ACHN (cell line): ENCODE data around the gene TUBA1A.
"Not testable (repeated sequence)": the region's sequence is repeated elsewhere in the genome, so short reads cannot be mapped to it uniquely, and the experiment has no call there.

ENCODE experiments used
- DNase-seq: peaks from one replicate; pipeline ENCODE4 v3.0.0-alpha.2; 2015
- in situ Hi-C: cut with HindIII; loops from 2 replicates; pipeline ENCODE4 v1.10.0; 2017; ENCODE audit warnings: low sequenced_read_pairs, low pct_ligation_motif_present, low pct_unique_long_range_greater_than_20kb

The TUBA1A gene

DNA sequence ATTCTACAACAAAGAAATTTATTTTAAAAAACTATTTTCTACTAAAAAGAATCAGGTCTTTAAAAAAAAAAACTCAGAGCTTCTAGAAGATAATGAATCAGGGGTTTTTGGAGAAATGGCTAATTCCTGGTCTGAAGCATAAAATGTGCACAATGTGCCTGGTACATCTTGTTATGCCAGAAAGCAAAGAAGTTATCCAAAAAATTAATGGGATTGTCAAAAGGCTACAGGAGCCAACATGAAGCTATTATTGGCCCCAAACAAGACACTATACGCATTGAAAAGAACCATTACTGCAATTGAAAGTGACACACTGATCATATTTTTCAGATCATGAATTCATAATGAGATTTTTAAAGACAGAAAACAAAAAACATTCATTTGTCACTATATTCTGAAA is 19.3 kb upstream of the TUBA1A start:
- in situ Hi-C loops = no loop called here
- no peak for DNase-seq

DNA sequence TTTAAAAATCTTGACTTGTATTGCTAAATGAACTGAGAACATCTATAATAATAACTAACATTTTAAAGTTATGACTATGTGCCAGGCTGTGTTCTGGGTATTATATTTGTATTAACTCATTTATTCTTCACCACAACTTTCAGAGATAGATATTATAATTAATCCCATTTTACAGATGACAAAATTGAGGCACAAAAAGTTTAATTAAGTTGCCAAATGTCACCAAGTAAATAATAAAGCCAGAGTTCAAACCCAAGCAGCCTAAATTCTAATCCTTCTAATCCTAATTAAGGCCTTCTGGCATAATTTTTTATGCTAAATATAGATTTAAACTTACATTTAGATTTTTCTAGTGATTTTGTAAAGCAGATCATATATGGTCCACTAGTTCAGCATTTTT is 17.5 kb upstream of the TUBA1A start:
- in situ Hi-C loops = no loop called here
- DNase-seq = no peak

- DNase-seq = peak; percentile 58
- in situ Hi-C loops = no loop called here
Measured at GRCh38 chr12:49201595-49202295, 12.9 kb upstream of the TUBA1A start.

DNA sequence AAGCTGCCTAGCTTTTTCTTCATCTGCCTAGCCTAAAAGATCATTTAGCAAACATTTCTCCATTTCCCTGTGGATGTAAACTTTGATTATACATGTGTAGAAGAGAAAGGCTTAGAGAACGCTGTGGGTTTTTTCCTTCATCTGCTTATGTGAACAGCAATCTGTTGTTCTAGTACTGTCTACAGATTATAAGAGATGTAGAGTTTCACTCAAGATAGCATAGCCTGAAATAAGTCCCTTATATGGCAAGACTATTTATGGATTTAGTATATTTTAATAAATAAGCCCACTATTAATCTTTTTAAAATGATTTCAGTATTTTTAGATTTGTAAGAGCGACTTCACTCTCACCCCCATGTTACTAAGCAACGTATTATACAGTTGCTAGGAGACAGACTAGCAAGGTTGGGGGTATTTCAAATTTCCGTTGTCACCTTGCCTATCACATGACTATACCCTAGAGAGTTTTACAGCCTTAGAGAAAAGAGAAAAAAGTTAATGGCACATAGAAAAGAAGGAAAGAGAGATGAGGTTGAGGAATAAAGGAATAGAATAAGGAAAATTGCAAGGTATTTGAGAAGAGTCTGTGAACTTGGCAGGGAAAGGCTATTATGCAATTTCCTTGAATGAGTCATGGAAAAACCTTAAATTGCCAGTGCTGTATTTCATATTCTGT is 12.2 kb upstream of the TUBA1A start:
- in situ Hi-C loops = no loop called here
- peak; percentile 81 for DNase-seq

- in situ Hi-C loops = no loop called here
- DNase-seq = peak; percentile 71
Measured at GRCh38 chr12:49198431-49199155, 9.7 kb upstream of the TUBA1A start.

DNA sequence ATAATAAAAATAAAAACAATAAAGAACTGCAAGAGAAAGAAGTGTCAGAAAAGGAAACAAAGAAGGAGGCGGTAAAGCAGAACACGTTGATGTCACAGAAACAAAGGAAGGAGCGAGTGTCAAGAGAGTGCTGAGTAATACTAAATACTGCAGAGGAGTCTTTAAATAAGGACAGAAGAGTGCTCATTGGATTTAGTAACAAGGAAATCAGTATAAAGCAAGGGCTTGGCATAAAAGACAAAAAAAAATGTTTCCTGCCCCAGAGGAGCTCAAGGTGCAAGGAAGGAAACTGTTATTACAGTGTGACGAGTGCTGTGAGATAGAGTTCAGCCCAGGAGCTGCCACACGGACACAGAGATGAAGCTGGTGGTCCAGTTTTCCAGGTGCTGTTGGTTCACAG is 8.4 kb upstream of the TUBA1A start:
- in situ Hi-C loops = no loop called here
- no peak for DNase-seq

DNA sequence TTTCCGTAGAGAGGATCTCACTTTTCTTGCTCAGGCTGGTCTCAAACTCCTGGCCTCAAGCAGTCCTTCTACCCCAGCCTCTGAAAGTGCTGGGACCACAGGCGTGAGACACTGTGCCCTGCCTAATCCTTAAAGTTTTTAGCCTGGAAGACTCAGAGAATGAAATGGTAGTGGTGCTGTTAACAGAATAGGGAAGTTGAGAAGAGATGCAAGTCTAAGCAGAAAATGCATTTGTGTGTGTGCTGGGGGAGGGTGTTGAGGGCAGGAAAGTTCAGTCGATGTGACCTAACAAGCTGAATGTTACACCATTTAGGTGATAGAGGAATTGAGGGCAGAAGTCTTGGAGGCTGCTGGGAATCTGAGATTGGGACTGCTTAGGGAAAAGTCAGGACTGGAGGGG is 6.9 kb upstream of the TUBA1A start:
- in situ Hi-C loops = no loop called here

GRCh38 chr12:49193746-49194145 is 4.9 kb upstream of the TUBA1A start:
- in situ Hi-C loops, DNase-seq: not testable (repeated sequence)

More for the DNA sequence above, 6.9 kb upstream of the TUBA1A start:
- DNase-seq = no peak

DNA sequence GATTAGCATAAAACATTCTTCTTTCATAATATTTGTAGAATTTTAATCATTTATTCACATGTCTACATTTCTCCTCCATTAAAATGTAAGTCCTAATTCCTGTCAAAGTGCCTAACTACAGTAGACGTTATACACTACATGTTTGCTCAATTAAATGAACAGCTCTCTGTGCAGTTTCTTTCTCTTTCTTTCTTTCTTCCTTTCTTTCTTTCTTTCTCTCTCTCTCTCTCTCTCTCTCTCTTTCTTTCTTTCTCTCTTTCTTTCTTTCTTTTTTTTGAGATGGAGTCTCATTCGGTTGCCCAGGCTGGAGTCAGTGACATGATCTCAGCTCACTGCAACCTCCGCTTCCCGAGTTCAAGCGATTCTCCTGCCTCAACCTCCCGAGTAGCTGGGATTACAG is 2.6 kb upstream of the TUBA1A start:
- in situ Hi-C loops, DNase-seq: not testable (repeated sequence)

- in situ Hi-C loops = no loop called here
- DNase-seq = no peak
Measured at GRCh38 chr12:49190974-49191373, 2.1 kb upstream of the TUBA1A start.

- no peak for DNase-seq
- in situ Hi-C loops = no loop called here
Measured at GRCh38 chr12:49189731-49190716, 1.1 kb upstream of the TUBA1A start.

- DNase-seq = peak; percentile 81
- in situ Hi-C loops = no loop called here
Measured at GRCh38 chr12:49188201-49188915, 522 bp downstream of the TUBA1A start.

- DNase-seq = no peak
- in situ Hi-C loops = no loop called here
Measured at GRCh38 chr12:49187184-49187583, 1.7 kb downstream of the TUBA1A start.

DNA sequence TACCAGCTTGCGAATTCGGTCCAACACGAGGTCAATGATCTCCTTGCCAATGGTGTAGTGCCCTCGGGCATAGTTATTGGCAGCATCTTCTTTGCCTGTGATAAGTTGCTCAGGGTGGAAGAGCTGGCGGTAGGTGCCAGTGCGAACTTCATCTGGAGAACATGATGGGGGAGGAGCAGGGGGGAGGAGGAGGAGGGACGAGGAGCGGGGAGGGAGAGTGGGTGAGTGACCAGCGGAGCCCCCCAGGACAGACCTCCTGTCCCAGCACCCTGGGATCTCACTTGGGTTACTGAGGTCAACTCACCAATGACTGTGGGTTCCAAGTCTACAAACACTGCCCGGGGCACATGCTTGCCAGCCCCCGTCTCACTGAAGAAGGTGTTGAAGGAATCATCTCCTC is 2.6 kb downstream of the TUBA1A start:
- in situ Hi-C loops, DNase-seq: not testable (repeated sequence)

DNA sequence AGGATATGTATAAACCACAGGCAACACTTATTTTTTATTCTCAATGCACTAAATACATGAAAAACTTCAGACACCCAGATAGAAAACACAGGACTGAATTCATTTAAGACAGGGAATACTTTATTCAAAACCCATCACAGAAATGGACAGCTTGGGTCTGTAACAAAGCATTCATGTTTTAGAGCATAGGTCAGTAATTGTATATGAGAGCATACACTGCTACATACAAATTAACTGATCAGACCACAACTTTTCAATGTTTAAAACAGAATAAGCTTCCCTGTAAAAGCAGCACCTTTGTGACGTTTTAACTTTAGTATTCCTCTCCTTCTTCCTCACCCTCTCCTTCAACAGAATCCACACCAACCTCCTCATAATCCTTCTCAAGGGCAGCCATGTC is 4.2 kb downstream of the TUBA1A start:
- in situ Hi-C loops = not testable (repeated sequence)

GRCh38 chr12:49183214-49183950 is 5.5 kb downstream of the TUBA1A start:
- in situ Hi-C loops = not testable (repeated sequence)

More for the DNA sequence above, 4.2 kb downstream of the TUBA1A start:
- DNase-seq = not testable (repeated sequence)

DNA sequence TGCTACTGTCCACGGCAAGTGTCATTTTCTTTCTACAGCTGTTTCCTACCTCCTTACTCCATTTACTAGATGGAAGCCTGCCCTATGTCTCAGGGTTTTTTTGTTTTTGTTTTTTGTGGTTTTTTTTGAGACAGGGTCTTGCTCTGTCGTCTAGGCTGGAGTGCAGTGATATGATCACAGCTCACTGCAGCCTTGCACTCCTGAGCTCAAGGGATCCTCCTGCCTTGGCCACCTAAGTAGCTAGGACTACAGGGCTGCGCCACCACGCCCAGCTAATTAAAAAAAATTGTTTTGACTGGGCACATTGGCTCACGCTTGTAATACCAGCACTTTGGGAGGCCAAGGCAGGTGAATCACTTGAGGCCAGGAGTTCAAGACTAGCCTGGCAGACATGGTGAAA is 14.7 kb downstream of the TUBA1A start:
- no peak for DNase-seq
- in situ Hi-C loops = no loop called here

More at GRCh38 chr12:49183214-49183950, 5.5 kb downstream of the TUBA1A start:
- not testable (repeated sequence) for DNase-seq
